ENCODE measurements around the gene RAB38. TPM values are rescaled to one million over a fixed set of nuclear protein-coding genes. Genes with fewer than 3 reads are reported as not detected.

Gene RAB38
- total and polyA plus RNA-seq, 3 donors from 2014 or later: 3.9 to 5.9 (median 5.5) TPM

DNA sequence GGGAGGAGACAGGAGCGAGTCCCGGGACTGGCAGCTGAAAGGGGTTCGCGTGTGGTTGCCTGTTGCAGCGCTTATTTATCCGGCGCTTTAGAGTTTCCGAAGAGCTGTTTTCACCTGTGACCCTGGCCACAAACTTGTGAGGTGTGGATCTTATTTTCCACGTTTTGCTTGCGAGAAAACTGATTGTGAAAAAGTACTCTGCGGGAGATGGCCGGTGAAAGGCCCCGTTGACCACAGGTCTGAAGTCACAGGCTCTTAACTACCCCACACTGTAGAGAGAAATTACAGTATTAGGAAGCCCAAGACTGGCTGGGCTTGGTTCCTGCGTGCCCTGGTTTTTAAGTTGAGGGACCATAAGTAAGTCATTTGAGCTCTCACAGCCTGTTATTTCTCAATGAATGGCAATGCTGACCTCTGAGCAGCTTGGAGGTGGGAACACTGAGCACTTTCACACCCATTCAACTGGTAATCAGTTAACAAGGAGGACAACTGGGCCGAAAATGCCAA, 379 bp upstream of the RAB38 start:
- Histone ChIP-seq H3K27me3 (no peaks in the 10 kb centered on the region), H3K27ac (peak overlapping the region; percentile 17 to 20), H3K4me3 (peak overlapping the region; percentile 49 to 63), H3K4me1 (no peaks in the 10 kb centered on the region), H3K36me3 (ENCODE audit: low read depth, missing control alignments) (no peaks in the 10 kb centered on the region), H3K9me3 (no peaks in the 10 kb centered on the region)
- TF ChIP-seq, protein P1, sequence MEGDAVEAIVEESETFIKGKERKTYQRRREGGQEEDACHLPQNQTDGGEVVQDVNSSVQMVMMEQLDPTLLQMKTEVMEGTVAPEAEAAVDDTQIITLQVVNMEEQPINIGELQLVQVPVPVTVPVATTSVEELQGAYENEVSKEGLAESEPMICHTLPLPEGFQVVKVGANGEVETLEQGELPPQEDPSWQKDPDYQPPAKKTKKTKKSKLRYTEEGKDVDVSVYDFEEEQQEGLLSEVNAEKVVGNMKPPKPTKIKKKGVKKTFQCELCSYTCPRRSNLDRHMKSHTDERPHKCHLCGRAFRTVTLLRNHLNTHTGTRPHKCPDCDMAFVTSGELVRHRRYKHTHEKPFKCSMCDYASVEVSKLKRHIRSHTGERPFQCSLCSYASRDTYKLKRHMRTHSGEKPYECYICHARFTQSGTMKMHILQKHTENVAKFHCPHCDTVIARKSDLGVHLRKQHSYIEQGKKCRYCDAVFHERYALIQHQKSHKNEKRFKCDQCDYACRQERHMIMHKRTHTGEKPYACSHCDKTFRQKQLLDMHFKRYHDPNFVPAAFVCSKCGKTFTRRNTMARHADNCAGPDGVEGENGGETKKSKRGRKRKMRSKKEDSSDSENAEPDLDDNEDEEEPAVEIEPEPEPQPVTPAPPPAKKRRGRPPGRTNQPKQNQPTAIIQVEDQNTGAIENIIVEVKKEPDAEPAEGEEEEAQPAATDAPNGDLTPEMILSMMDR (IDR thresholded peaks at IDR 0.05): no peak
- TF ChIP-seq POLR2A (IDR thresholded peaks at IDR 0.05): no peak
- DNase-seq: peak; percentile 20
- WGBS, 2 donors: 10 to 16% methylated on average over 15 of the region's 15 CpGs
- intact Hi-C loops (cut with DNase I; ENCODE audit: low total_unique reads): no loop called here

DNA sequence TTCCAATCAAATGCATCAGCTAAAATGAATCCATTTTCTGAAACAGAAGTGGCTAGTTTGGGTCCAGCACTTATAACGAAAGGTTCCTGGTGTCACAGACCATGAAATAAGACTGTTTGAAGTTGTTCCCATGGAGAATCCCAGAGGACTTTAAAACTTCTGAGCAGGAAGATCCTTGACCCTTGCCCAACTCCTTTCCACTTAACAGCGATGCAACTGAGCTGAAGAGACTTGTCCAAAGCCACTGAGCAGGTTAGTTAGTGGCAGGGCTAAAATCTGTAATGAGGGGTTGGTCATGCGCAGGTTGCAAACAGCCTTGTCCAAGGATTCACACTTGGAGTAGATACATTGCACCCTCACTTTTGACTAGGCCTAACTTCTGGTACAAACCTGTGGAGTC, 1.3 kb downstream of the RAB38 start:
- TF ChIP-seq POLR2A (IDR thresholded peaks at IDR 0.05): no peak
- TF ChIP-seq, protein P1 (IDR thresholded peaks at IDR 0.05): no peak
- H3K4me1 ChIP-seq: no peaks in the 10 kb centered on the region
- no peaks in the 10 kb centered on the region for H3K9me3 ChIP-seq
- intact Hi-C loops (cut with DNase I; ENCODE audit: low total_unique reads): no loop called here
- 65 to 69% methylated on average over 3 of the region's 3 CpGs for WGBS, 2 donors
- H3K27me3 ChIP-seq: no peaks in the 10 kb centered on the region
- no peak overlapping the region for H3K27ac ChIP-seq
- H3K4me3 ChIP-seq: no peak overlapping the region
- no peak for DNase-seq
- no peaks in the 10 kb centered on the region for H3K36me3 ChIP-seq (ENCODE audit: low read depth, missing control alignments)

DNA sequence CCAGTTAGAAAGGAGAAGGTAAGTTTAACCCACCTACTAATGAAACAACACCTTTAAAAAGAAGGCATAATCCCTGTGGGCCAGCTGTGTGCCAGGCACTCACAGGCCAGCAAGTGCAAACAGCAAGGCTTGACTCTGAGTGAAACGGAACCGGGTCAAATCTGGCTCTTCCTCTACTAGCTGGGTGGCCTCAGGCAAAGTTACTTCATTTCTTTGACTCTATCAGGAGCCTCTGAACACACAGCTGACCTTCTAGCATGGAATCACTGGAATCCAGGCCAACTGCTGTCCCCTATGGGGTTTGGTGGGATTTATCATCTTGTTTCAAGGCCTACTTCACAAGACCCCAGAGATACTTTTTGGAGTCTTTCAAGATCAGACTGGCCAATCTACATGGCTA, 3.3 kb downstream of the RAB38 start:
- Histone ChIP-seq H3K27ac (no peak overlapping the region), H3K27me3 (no peaks in the 10 kb centered on the region), H3K36me3 (ENCODE audit: low read depth, missing control alignments) (no peaks in the 10 kb centered on the region), H3K4me3 (no peak overlapping the region), H3K9me3 (no peaks in the 10 kb centered on the region), H3K4me1 (no peaks in the 10 kb centered on the region)
- no peak for DNase-seq
- TF ChIP-seq, protein P1 (IDR thresholded peaks at IDR 0.05): no peak
- TF ChIP-seq POLR2A (IDR thresholded peaks at IDR 0.05): no peak
- 38 to 47% methylated on average over 2 of the region's 2 CpGs for WGBS, 2 donors
- intact Hi-C loops (cut with DNase I; ENCODE audit: low total_unique reads): no loop called here

DNA sequence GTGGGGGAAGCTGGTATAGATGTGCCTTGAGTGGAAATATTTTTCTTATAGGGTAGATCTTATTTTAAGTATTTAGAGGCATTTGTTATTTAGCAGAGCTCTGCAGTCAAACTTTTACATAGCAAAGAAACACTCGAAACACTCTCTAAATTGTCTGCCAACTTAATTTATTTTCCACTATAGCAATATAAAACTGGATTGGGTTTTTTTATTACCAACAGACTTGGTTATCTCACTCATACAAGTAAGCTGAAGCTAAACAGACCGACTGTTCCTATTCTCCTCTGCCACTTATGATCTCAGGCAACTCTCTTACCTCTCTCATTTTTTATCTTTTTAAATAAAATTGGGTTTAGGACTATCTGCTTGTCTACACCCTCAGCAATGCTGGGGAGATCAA, 4.6 kb downstream of the RAB38 start:
- 87 to 90% methylated on average over 2 of the region's 2 CpGs for WGBS, 2 donors
- no peak for TF ChIP-seq POLR2A (IDR thresholded peaks at IDR 0.05)
- TF ChIP-seq, protein P1 (IDR thresholded peaks at IDR 0.05): no peak
- DNase-seq: no peak
- no peak overlapping the region for H3K4me3 ChIP-seq
- H3K9me3 ChIP-seq: no peaks in the 10 kb centered on the region
- intact Hi-C loops (cut with DNase I; ENCODE audit: low total_unique reads): no loop called here
- H3K27ac ChIP-seq: no peak overlapping the region
- H3K27me3 ChIP-seq: no peaks in the 10 kb centered on the region
- no peaks in the 10 kb centered on the region for H3K4me1 ChIP-seq
- no peaks in the 10 kb centered on the region for H3K36me3 ChIP-seq (ENCODE audit: low read depth, missing control alignments)

DNA sequence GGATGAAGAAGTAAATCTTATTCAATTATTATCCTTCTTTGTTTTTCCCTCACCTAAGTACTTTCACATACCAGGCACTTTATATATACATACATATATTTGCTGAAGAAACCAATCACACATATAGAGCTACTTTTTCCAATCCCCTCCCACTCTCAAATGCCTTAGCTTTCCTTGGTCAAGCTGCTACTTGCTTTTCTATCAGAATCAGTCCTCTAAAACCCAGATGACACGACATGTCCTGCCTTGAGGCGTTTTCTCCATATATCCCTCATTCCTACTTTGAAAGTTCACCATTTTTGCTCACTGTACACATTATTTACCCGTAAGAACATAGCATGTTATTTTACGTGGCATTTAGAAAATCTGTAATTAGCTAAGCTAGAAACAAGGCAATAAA, 5.4 kb downstream of the RAB38 start:
- intact Hi-C loops (cut with DNase I; ENCODE audit: low total_unique reads): no loop called here
- Histone ChIP-seq H3K4me3 (no peak overlapping the region), H3K27me3 (no peaks in the 10 kb centered on the region), H3K9me3 (no peaks in the 10 kb centered on the region), H3K4me1 (no peaks in the 10 kb centered on the region), H3K27ac (no peak overlapping the region), H3K36me3 (ENCODE audit: low read depth, missing control alignments) (no peaks in the 10 kb centered on the region)
- 89 to 94% methylated on average over 4 of the region's 4 CpGs for WGBS, 2 donors
- TF ChIP-seq, protein P1 (IDR thresholded peaks at IDR 0.05): no peak
- no peak for TF ChIP-seq POLR2A (IDR thresholded peaks at IDR 0.05)
- DNase-seq: no peak
